Measurements from ENCODE around the gene CEMIP.
A peak's percentile ranks its signal among the peaks of the same experiment; 100 is the strongest.

DNA sequence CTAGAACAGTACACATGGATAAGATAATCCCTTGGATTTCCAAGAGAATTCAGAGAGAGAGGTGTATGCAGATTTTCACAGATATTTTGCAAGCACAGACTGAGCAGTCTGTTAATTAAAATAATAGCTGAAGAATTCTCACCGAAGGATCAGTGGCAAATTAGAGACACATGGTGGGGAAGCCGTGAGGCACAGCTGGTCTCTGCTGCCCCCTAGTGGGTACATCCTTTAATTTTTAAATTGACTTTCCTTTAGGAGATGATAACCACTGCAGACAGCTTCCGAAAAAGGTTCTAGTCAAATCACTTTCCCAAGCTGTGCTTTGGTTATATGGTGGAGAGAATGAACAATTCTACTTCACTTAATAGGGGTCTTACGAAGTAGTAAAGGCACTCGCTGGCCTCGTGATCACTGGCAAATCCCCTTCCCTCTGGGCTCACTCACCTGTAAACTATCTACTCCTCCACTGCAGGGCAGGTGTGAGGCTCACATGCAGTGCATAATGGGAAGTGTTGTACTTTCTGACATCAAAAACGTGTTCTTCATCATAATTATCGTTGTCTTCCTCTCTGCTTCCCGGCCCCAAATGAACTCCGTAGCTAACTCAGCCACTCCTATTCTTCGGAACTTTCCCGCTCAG lies 191.0 kb downstream of the CEMIP start:
- TF ChIP-seq, protein P1, sequence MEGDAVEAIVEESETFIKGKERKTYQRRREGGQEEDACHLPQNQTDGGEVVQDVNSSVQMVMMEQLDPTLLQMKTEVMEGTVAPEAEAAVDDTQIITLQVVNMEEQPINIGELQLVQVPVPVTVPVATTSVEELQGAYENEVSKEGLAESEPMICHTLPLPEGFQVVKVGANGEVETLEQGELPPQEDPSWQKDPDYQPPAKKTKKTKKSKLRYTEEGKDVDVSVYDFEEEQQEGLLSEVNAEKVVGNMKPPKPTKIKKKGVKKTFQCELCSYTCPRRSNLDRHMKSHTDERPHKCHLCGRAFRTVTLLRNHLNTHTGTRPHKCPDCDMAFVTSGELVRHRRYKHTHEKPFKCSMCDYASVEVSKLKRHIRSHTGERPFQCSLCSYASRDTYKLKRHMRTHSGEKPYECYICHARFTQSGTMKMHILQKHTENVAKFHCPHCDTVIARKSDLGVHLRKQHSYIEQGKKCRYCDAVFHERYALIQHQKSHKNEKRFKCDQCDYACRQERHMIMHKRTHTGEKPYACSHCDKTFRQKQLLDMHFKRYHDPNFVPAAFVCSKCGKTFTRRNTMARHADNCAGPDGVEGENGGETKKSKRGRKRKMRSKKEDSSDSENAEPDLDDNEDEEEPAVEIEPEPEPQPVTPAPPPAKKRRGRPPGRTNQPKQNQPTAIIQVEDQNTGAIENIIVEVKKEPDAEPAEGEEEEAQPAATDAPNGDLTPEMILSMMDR (conservative IDR thresholded peaks at IDR 0.05) = peak; percentile 95
- no peak for TF ChIP-seq EZH2 (IDR thresholded peaks at IDR 0.05; ENCODE audit: low read depth)
